ENCODE data around the gene BRF1. TPM values are rescaled to one million over a fixed set of nuclear protein-coding genes. Genes with fewer than 3 reads are reported as not detected.

The BRF1 gene
- total RNA-seq, 1 donor from 2014 or later: 44.0 TPM

DNA sequence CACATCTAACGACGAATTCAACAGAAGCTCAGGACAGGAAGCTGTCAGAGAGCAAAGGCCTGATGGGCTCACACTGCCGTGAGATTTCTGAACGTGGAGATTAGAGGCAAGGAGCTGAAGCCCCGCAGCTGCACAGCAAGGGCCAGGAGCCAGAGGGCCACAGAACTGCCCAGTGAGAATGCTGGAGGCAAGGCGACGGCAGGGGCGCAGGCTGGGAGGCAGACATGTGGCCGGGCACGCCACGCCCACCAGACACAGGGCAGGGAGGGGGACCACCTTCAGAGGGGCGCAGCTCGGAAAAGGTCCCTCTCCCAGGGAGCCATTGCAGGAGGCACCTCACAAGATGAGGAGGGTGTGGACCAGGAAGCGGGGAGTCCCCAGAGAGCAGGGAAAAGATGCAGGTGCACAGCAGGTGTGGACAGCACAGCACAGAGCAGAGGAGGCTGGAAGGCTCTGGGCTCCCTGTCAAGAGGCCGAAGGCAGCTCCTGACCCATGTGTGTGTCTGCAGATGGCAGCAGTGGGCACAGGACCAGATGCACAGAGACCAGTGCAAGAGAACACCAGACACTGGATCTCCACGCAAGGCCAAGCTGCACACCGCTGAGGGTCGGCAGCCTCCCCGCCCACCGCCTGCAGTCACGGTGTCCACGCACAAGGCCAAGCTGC lies 29.4 kb downstream of the BRF1 start:
- Mint-ChIP-seq H3K27ac (no peak overlapping the region), H3K27me3 (ENCODE audit: low read depth) (no peaks in the 10 kb centered on the region), H3K9me3 (no peaks in the 10 kb centered on the region), H3K4me3 (ENCODE audit: low read depth) (no peak overlapping the region), H3K4me1 (ENCODE audit: low read depth) (no peaks in the 10 kb centered on the region), H3K36me3 (ENCODE audit: low read depth) (no peaks in the 10 kb centered on the region)
- intact Hi-C loops (cut with micrococcal nuclease): no loop called here
- DNase-seq (ENCODE audit: low spot score): no peak

DNA sequence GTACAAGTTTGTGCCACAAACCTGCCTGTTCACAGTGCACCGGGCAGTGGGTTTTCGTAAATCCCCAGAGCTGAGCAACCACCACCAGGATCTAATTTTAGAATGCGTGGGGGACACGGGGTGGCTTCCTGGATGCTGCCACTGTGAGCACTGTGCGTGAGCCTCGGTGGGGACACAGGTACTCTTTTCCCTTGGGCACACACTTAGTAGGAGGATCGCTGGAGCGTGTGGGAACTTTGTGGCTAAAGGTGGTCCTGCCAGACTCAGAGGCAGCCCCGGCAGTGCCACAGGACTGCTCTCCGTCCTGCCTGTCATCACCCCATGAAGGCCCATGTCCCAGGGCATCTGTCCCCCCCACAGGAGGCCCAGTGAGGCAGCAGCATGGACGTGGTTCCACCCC lies 31.4 kb downstream of the BRF1 start:
- Mint-ChIP-seq H3K36me3 (ENCODE audit: low read depth) (peaks cover 3% of the 10 kb centered on the region), H3K27ac (no peak overlapping the region), H3K4me1 (ENCODE audit: low read depth) (no peaks in the 10 kb centered on the region), H3K9me3 (no peaks in the 10 kb centered on the region), H3K27me3 (ENCODE audit: low read depth) (no peaks in the 10 kb centered on the region), H3K4me3 (ENCODE audit: low read depth) (no peak overlapping the region)
- DNase-seq (ENCODE audit: low spot score): no peak
- intact Hi-C loops (cut with micrococcal nuclease): no loop called here

DNA sequence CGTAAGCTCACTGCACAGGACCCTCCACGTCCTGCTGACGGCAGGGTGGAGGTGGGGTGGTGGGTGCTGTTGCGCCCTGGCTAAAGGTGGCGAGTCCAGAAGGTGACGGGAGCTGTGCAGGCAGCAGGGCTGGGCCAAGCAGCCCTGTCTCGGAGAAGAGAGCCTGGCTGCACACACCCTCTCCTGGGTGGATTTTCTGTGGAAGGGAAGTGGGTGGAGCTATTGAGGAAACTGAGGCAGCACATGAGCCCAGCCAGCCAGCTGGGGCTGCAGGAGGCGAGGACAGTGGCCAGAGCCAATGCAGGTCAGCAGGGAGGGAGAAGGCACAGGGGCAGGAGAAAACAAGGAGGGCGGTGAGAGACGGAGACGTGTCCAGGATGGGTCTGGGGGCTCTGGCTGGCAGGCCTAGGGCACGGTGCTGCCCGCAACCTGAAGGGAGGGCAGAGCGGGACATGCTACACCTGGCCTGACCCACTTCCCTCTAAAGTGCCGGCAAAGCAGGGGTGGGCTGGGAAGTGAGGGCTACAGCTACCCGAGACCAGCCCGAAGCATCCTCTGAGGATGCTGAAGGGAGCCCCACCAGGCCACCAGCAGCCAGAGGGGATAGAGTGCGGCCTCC lies 32.0 kb downstream of the BRF1 start:
- no peaks in the 10 kb centered on the region for H3K4me1 Mint-ChIP-seq (ENCODE audit: low read depth)
- H3K27me3 Mint-ChIP-seq (ENCODE audit: low read depth): no peaks in the 10 kb centered on the region
- intact Hi-C loops (cut with micrococcal nuclease): no loop called here
- H3K9me3 Mint-ChIP-seq: no peaks in the 10 kb centered on the region
- DNase-seq (ENCODE audit: low spot score): no peak
- H3K27ac Mint-ChIP-seq: no peak overlapping the region
- H3K36me3 Mint-ChIP-seq (ENCODE audit: low read depth): peaks cover 3% of the 10 kb centered on the region
- no peak overlapping the region for H3K4me3 Mint-ChIP-seq (ENCODE audit: low read depth)

DNA sequence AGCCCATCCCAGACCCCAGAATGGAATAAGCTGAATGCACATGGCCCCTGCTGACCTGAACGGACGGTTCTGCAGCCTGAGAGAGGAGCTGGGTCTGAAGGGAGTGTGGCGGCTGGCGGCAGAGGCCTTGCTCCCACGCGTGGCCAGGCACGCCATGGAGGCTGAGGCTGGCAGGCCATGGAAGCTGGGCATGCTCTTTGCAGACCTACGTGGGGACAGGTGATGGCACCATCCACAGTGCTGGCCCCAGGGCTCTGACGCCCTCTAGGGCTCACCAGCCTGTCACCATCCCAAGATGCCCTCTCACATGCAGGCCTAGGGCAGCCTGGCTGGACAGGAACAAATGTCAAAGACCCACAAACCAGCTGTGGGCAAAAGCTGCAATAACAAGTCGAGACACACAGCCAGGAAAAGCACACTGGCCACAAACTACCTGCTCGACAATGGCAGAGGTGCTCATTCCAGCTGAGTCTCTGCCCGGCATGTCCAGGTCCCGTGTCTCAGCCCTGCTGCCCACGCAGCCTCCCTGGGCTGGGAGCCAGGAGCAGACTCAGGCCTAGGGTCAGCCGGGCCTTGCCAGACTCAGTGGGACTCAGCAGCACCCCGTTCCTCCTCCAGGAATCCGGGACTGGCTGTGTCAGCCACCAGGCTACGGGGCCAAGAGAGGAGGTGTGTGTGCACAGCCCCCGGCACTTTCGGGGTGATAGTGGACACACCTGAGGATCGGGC lies 32.8 kb downstream of the BRF1 start:
- intact Hi-C loops (cut with micrococcal nuclease): no loop called here
- no peak overlapping the region for H3K4me3 Mint-ChIP-seq (ENCODE audit: low read depth)
- H3K9me3 Mint-ChIP-seq: no peaks in the 10 kb centered on the region
- peaks cover 3% of the 10 kb centered on the region for H3K36me3 Mint-ChIP-seq (ENCODE audit: low read depth)
- H3K27me3 Mint-ChIP-seq (ENCODE audit: low read depth): no peaks in the 10 kb centered on the region
- no peak for DNase-seq (ENCODE audit: low spot score)
- H3K27ac Mint-ChIP-seq: no peak overlapping the region
- H3K4me1 Mint-ChIP-seq (ENCODE audit: low read depth): no peaks in the 10 kb centered on the region

DNA sequence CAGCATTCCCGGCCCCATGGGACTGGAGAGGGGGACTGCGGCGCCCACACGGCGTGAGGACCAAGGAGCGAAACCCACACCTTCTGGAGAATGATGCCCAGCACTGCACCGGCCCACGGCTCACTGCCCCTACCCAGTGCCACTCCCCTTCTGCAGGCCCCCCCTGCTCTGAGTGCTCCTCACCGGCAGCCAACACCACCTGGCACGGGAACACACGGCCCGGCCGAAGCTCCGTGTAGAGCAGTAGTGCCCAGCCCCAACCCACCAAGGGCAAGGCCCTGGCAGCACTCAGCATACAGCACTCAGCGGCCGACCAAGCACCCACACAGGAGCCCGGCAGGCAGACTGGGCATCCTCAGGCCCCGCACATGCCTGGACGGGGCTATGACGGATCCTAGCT lies 39.0 kb downstream of the BRF1 start:
- no peaks in the 10 kb centered on the region for H3K9me3 Mint-ChIP-seq
- H3K27me3 Mint-ChIP-seq (ENCODE audit: low read depth): no peaks in the 10 kb centered on the region
- H3K27ac Mint-ChIP-seq: no peak overlapping the region
- intact Hi-C loops (cut with micrococcal nuclease): no loop called here
- H3K4me3 Mint-ChIP-seq (ENCODE audit: low read depth): no peak overlapping the region
- no peaks in the 10 kb centered on the region for H3K4me1 Mint-ChIP-seq (ENCODE audit: low read depth)
- peaks cover 6% of the 10 kb centered on the region for H3K36me3 Mint-ChIP-seq (ENCODE audit: low read depth)
- DNase-seq (ENCODE audit: low spot score): no peak

DNA sequence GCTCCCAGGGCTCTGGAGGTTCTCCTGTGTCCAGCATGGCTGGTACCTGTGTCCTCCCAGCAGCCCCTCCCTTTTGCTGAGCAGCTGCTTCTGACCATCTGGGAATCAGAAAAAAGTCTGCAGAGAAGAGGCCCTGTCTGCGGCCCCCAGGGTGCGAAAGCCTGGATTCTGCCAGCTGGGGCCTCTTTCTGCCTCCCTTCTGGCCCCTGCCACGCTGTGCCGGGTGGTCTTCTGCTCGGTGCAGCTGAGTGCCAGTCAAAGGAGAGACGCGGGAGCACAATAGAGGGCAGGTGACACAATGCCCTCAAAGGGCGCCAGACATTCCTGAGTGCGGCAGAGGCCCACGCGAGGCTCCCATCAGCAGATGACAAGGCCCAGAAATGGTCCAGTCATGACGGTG lies 39.8 kb downstream of the BRF1 start:
- no peaks in the 10 kb centered on the region for H3K4me1 Mint-ChIP-seq (ENCODE audit: low read depth)
- no peak overlapping the region for H3K27ac Mint-ChIP-seq
- peaks cover 6% of the 10 kb centered on the region for H3K36me3 Mint-ChIP-seq (ENCODE audit: low read depth)
- H3K4me3 Mint-ChIP-seq (ENCODE audit: low read depth): no peak overlapping the region
- H3K9me3 Mint-ChIP-seq: no peaks in the 10 kb centered on the region
- no peak for DNase-seq (ENCODE audit: low spot score)
- intact Hi-C loops (cut with micrococcal nuclease): no loop called here
- no peaks in the 10 kb centered on the region for H3K27me3 Mint-ChIP-seq (ENCODE audit: low read depth)

DNA sequence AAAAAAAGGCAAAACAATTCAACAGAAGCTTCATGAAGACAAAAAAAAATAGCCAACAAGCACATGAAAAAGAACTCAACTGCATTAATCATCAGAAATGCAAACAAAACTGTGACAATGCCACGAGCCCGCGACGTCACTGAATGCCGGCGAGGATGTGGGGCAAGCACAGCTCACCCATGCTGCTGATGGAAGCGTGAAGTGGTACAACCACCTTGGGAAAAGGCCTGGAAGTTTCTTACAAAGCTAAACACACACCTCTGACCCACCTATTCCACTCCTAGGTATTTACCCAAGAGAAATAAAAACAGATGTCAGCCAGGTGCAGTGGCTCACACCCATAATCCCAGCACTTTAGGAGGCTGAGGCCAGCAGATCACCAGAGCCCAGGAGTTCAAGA lies 42.0 kb downstream of the BRF1 start:
- intact Hi-C loops (cut with micrococcal nuclease): no loop called here
- Mint-ChIP-seq H3K4me1 (ENCODE audit: low read depth) (no peaks in the 10 kb centered on the region), H3K4me3 (ENCODE audit: low read depth) (no peak overlapping the region), H3K36me3 (ENCODE audit: low read depth) (peaks cover 5% of the 10 kb centered on the region), H3K27ac (no peak overlapping the region), H3K27me3 (ENCODE audit: low read depth) (no peaks in the 10 kb centered on the region), H3K9me3 (no peaks in the 10 kb centered on the region)
- no peak for DNase-seq (ENCODE audit: low spot score)

DNA sequence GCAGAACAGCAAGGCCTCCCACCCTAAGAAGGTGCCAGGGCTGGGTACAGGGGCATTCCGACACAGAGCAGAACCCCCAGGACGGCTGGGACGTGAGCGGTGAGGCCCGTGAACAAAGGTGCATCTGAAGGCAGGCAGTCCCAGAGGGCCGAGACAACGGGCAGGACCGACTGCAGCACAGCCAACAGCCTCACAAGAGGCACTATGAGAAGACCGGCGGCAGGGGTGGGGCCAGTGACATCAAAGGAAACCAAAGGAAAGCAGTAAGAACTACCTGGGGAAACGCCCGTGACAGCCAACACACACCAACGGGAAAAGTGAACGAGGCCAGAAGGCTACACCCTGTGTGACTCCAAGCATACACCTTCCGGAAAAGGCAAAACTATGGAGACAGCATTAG lies 43.3 kb downstream of the BRF1 start:
- Mint-ChIP-seq H3K27me3 (ENCODE audit: low read depth) (no peaks in the 10 kb centered on the region), H3K4me1 (ENCODE audit: low read depth) (no peaks in the 10 kb centered on the region), H3K9me3 (no peaks in the 10 kb centered on the region), H3K36me3 (ENCODE audit: low read depth) (peaks cover 8% of the 10 kb centered on the region), H3K4me3 (ENCODE audit: low read depth) (no peak overlapping the region), H3K27ac (no peak overlapping the region)
- intact Hi-C loops (cut with micrococcal nuclease): no loop called here
- no peak for DNase-seq (ENCODE audit: low spot score)

DNA sequence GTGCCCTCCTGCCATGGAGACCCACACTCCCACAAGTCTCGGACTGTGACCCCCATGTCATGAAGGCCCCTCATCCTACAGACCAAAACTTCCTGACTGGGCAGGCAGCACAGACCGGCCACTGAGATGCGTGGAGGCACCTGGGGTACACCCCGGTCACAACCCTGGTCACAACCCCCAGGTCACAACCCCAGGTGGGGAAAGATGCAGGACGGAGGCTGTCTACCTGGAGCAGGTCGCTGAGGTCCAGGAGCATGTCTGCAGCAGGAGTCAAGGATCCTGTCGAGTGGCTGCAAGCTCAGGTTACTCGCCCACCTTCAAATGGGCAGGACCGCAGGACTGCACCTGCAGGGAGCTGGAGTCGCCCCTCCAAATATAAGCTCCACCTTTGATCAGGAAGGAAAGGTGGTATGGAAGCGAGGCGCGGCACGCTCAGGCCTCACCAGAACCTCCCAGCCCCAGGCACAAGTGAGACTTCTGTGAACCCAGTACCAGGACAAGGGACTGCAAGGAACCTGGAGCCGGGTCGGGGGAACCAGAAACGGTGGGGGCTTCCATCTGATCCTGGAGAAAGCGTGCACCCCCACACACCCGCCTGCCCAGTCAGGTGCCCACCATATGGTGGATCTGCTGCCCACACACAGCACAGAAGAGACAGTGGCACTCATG lies 44.4 kb downstream of the BRF1 start:
- Mint-ChIP-seq H3K4me1 (ENCODE audit: low read depth) (no peaks in the 10 kb centered on the region), H3K27me3 (ENCODE audit: low read depth) (no peaks in the 10 kb centered on the region), H3K9me3 (no peaks in the 10 kb centered on the region), H3K4me3 (ENCODE audit: low read depth) (no peak overlapping the region), H3K27ac (no peak overlapping the region), H3K36me3 (ENCODE audit: low read depth) (peaks cover 11% of the 10 kb centered on the region)
- intact Hi-C loops (cut with micrococcal nuclease): no loop called here
- no peak for DNase-seq (ENCODE audit: low spot score)

DNA sequence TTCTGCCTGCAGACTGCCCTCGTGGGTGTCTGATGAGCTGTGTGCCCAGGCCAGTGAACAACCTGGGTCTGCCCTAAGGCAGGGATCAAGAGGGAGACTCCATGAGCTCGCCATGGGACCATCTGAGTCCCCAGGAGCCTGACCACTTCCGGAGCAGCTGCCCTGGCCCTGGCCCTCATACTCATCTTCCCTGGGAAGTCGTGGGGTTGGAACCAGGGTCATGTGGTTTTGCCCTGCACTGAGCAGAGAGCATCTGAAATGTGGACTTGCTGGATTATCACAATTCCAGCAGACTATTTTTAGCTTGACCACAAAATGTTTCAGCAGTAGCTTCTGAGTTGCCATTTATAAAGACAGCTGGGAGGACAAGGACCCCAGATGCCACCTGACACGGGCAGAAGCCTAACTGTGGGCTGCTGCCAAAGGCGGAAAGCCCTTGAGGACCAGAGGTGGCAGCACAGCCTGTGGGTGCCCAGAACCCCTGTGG lies 45.7 kb downstream of the BRF1 start:
- no peak overlapping the region for H3K27ac Mint-ChIP-seq
- no peaks in the 10 kb centered on the region for H3K9me3 Mint-ChIP-seq
- peaks cover 4% of the 10 kb centered on the region for H3K4me1 Mint-ChIP-seq (ENCODE audit: low read depth)
- no peaks in the 10 kb centered on the region for H3K27me3 Mint-ChIP-seq (ENCODE audit: low read depth)
- H3K36me3 Mint-ChIP-seq (ENCODE audit: low read depth): peaks cover 21% of the 10 kb centered on the region
- no peak overlapping the region for H3K4me3 Mint-ChIP-seq (ENCODE audit: low read depth)
- no peak for DNase-seq (ENCODE audit: low spot score)
- intact Hi-C loops (cut with micrococcal nuclease): no loop called here

DNA sequence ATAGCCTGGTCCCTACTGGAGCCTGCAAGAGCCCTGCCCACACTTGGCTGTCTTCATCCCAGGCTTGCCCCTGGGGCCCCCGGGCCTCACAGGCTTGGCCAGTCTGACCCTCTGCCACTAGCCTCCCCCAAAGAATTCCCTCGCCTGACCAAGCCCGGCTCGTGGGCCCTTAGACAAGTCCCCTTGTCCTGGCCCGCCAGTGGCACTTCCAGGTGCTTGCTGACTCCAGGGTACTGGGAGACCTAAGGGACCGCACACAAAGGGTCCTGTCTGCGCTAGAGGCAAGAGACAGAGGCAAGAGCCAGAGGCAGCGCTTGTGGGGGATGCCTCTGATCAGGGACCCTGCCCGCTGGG lies 47.5 kb downstream of the BRF1 start:
- H3K4me1 Mint-ChIP-seq (ENCODE audit: low read depth): peaks cover 9% of the 10 kb centered on the region
- H3K9me3 Mint-ChIP-seq: no peaks in the 10 kb centered on the region
- no peaks in the 10 kb centered on the region for H3K27me3 Mint-ChIP-seq (ENCODE audit: low read depth)
- H3K36me3 Mint-ChIP-seq (ENCODE audit: low read depth): peaks cover 31% of the 10 kb centered on the region
- H3K27ac Mint-ChIP-seq: no peak overlapping the region
- no peak for DNase-seq (ENCODE audit: low spot score)
- intact Hi-C loops (cut with micrococcal nuclease): no loop called here
- no peak overlapping the region for H3K4me3 Mint-ChIP-seq (ENCODE audit: low read depth)

DNA sequence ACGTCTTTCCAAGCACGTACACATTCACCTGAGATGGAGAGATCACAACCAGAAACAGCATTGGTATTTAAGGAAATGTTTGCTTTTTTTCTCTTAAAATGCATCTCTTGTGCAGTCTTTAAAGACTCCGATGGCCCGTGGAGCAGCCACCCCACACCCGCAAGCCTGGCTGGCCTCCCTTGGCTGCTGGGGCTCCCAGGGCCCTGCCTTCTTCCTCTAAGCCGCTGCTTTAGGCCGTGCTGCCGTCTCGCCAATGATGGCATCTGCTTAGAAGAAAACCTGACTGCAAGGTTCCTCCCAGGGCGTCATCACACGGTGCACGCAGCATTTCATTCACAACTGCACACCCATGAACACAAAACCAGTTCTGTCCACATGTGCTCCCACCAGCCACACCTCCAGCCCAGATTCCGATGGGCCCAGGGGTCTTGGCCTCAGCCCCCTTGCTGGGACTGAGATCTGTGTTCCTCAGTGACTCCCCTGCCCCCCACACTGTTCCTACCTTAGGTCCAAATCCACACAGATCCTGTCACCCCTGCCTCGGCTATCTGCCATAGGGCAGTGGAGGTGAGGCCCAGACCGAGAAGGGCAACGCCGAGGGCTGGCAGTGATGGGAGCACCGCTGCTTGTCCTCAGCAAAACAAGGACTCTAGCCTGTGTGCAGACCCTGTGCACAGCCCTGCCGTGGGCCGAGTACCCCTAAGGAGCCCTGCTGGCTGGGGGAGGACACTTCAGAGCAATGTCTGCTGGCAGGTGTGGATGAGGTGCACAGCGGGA lies 48.1 kb downstream of the BRF1 start:
- intact Hi-C loops (cut with micrococcal nuclease): no loop called here
- H3K4me3 Mint-ChIP-seq (ENCODE audit: low read depth): no peak overlapping the region
- H3K9me3 Mint-ChIP-seq: no peaks in the 10 kb centered on the region
- peaks cover 9% of the 10 kb centered on the region for H3K4me1 Mint-ChIP-seq (ENCODE audit: low read depth)
- no peaks in the 10 kb centered on the region for H3K27me3 Mint-ChIP-seq (ENCODE audit: low read depth)
- DNase-seq (ENCODE audit: low spot score): no peak
- H3K36me3 Mint-ChIP-seq (ENCODE audit: low read depth): peaks cover 31% of the 10 kb centered on the region
- no peak overlapping the region for H3K27ac Mint-ChIP-seq

Data from activated T-helper 2 cell treated with anti-CD3 and anti-CD28 coated beads, Interferon-gamma antibody, Interleukin-2, Interleukin-4, amounts not matched to agents 10 μg/mL and 5 μg/mL and 100 μg/mL, durations not matched to agents 14 hours and 24 hours and 36 hours (primary cell).